Stimulated activated effector memory CD8-positive, alpha-beta T cell treated with anti-CD3 and anti-CD28 coated beads, Interleukin-12 subunit alpha, Interleukin-12 subunit beta, amount 100 ng/mL, for 72 hours (primary cell): ENCODE measurements around the gene NEMP2.
"Not testable (repeated sequence)": the region's sequence is repeated elsewhere in the genome, so short reads cannot be mapped to it uniquely, and the experiment has no call there.

Experiments
- ATAC-seq: fragments of 150-1000 bp; cut with Tn5 transposase; 2 replicates; pipeline ENCODE4 v1.10.0; 2021
- DNase-seq, 2 donors: peaks; one replicate each; pipeline ENCODE4 v3.0.0; 2021 to 2022; ENCODE audit warnings: low spot score in 2 of 2
- H3K27ac Mint-ChIP-seq: one replicate; pipeline ENCODE4 v1.8.0; 2022; ENCODE audit warnings: mild to moderate bottlenecking, mixed read lengths
- H3K36me3 Mint-ChIP-seq: one replicate; pipeline ENCODE4 v1.8.0; 2022; ENCODE audit warnings: mild to moderate bottlenecking, mixed read lengths
- H3K4me1 Mint-ChIP-seq: one replicate; pipeline ENCODE4 v1.8.0; 2022; ENCODE audit warnings: mixed read lengths
- H3K4me3 Mint-ChIP-seq: one replicate; pipeline ENCODE4 v1.8.0; 2022; ENCODE audit warnings: mild to moderate bottlenecking, mixed read lengths
- H3K9me3 Mint-ChIP-seq: one replicate; pipeline ENCODE4 v1.8.0; 2022; ENCODE audit warnings: mixed read lengths

NEMP2 gene

DNA sequence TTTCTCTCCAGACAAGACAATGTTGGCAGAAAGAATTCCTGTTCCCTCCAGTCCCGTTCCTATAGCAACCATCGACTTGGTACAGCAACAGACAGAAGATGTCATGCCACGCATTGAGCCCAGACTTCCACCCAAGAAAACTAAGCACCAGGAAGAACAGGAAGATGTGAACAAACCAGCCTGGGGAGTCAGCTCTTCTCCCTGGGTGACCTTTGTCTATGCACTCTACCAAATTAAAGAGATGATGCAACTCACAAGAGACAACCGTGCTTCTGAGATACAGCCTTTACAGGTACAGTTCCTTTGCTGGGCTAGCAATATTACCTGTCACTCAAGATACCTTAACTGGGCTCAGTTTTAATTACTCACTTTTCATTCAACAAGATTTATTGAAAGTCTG is 37.1 kb downstream of the NEMP2 start:
- Mint-ChIP-seq H3K9me3 (peaks cover 8% of the 10 kb centered on the region), H3K4me3 (no peak overlapping the region), H3K4me1 (peaks cover 29% of the 10 kb centered on the region), H3K36me3 (peaks cover 66% of the 10 kb centered on the region), H3K27ac (peak overlapping the region; percentile 11)
- no peak for DNase-seq
- ATAC-seq, result no peak

DNA sequence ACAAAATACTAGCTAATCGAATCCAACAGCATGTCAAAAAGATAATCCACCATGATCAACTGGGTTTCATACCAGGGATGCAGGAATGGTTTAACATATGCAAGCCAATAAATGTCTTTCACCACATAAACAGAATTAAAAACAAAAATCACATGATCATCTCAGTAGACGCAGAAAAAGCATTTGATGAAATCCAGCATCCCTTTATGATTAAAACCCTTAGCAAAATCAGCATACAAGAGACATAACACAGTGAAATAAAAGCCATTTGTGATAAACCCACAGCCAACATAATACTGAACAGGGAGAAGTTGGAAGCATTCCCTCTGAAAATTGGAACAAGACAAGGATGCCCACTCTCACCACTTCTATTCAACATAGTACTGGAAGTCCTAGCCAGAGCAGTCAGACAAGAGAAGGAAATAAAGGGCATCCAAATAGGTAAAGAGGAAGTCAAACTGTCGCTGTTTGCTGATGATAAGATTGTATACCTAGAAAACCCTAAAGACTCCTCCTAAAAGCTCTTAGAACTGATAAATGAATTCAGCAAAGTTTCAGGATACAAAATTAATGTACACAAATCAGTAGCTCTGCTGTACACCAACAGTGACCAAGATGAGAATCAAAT is 39.8 kb downstream of the NEMP2 start:
- Mint-ChIP-seq H3K36me3 (peaks cover 66% of the 10 kb centered on the region), H3K4me1 (peaks cover 17% of the 10 kb centered on the region)
- not testable (repeated sequence) for H3K4me3 Mint-ChIP-seq

DNA sequence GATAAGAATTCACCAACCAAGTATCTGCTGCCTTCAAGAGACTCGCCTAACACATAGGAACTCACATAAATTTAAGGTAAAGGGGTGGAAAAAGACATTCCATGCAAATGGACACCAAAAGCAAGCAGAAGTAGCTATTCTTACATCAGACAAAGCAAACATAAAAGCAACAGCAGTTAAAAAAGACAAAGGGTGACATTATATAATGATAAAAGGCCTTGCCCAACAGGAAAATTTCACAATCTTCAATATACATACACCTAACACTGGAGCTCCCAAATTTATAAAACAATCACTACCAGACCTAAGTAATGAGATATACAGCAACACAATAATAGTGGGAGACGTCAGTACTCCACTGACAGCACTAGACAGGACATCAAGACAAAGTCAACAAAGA is 41.4 kb downstream of the NEMP2 start:
- Mint-ChIP-seq H3K27ac (peak overlapping the region; percentile 65), H3K36me3 (peaks cover 66% of the 10 kb centered on the region), H3K9me3 (peaks cover 11% of the 10 kb centered on the region), H3K4me1 (peaks cover 17% of the 10 kb centered on the region), H3K4me3 (no peak overlapping the region)
- ATAC-seq, result no peak
- no peak for DNase-seq

More for the DNA sequence above, 39.8 kb downstream of the NEMP2 start:
- Mint-ChIP-seq H3K27ac (peak overlapping the region; percentile 50), H3K9me3 (peaks cover 11% of the 10 kb centered on the region)
- not testable (repeated sequence) for ATAC-seq, DNase-seq

DNA sequence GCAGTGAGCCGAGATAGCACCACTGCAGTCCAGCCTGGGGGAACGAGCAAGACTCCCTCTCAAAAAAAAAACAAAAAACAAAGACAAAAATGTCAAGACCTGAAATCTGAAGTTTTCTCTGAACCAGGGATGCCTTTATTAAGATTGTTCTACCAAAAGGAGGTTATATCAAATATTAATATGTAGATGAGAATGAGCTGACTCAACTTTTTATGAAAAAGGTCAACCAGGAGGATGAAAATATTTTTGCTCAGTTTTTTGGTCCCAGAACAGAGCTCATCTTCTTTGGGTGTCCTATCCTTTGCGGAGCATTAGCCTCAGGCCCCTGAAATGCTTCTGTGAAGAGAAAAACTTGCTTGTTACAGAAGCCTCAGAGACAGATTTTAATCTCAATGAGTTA is 44.0 kb downstream of the NEMP2 start:
- no peak overlapping the region for H3K4me3 Mint-ChIP-seq
- H3K27ac Mint-ChIP-seq, result no peak overlapping the region
- DNase-seq, result no peak
- H3K4me1 Mint-ChIP-seq, result peaks cover 17% of the 10 kb centered on the region
- ATAC-seq, result no peak
- peaks cover 11% of the 10 kb centered on the region for H3K9me3 Mint-ChIP-seq
- peaks cover 66% of the 10 kb centered on the region for H3K36me3 Mint-ChIP-seq

DNA sequence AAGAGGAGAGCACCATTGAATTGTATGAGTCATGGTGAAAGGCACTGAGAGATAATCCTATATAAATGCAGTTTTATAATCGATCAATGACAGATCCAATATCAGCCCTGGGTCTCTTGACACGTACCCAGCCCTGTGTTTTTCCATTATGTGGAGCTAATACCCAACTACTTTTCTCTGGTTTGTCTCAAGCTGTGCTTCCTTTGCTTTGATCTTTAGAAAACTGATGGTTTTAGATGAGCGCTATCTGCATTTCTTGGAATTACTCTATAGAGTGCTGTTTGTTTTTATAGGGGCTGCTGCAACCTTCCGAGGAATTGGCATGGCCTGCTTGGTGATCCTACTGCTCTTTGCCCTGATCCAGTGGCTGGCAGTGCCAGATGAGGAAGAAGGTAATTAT is 45.0 kb downstream of the NEMP2 start:
- Mint-ChIP-seq H3K4me3 (no peak overlapping the region), H3K27ac (no peak overlapping the region)
- ATAC-seq, result no peak

DNA sequence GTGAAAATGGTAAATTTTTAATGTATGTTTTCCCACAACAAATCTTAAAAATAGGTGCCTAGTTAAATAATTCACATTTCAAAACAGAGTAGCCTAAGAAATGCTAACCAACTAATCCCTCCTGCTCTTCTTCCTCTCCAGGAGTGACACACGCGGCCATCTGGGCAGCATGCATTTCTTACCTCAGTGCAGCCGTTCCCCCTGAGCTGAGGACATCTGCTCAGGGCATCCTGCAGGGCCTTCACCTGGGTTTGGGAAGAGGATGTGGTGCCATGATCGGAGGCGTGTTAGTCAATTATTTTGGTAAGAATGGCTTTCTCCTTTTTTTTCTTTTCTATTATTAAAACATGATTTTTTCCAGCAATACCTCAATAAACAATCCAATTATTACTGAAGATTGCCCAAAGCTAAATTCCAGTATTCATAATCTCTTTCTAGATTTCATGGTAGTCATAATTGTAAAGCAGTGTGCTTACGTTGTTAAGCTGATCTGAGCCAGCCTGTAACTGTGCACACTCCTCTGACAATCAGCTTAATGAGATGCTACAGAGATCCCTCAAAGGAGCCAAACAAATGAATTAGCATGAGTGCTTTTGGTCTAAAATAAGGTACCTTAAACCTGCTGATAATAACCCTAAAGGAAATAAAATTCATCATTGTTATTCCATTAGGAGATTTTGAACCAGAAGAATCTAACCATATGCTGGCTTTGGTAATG is 45.8 kb downstream of the NEMP2 start:
- Mint-ChIP-seq H3K9me3 (peaks cover 9% of the 10 kb centered on the region), H3K27ac (peak overlapping the region; percentile 45), H3K36me3 (peaks cover 57% of the 10 kb centered on the region), H3K4me1 (peaks cover 5% of the 10 kb centered on the region), H3K4me3 (no peak overlapping the region)
- DNase-seq (no peak), ATAC-seq (no peak)

More for the DNA sequence above, 45.0 kb downstream of the NEMP2 start:
- H3K4me1 Mint-ChIP-seq, result peaks cover 13% of the 10 kb centered on the region
- peaks cover 57% of the 10 kb centered on the region for H3K36me3 Mint-ChIP-seq
- no peak for DNase-seq
- peaks cover 11% of the 10 kb centered on the region for H3K9me3 Mint-ChIP-seq

DNA sequence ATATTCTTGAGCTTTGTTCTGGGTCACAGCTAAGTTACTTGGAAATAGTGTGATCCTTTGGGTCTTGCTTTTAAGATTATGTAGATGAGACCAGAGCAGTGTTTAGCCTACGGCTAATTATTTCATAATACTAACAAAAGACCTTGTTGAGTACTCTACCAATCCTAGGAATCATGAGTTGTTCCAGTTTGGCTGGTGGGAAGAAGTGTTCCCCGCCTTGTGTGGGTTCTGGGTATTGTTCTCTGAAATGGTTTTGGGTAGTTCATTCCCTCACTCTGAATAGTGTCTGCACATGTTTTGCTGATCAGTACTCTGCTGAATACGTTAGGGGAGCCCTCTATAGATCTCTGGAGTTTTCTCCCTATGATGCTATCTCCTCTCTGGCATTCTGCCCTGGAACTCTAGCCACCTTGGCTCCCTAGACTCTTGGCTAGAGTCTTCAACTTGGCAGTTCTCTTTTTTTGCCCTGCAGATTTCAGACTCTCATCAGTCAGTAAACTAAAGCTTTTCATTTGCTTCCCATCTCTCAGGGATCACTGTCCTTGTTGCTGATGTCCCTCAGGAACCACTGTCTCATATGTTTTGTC is 48.4 kb downstream of the NEMP2 start:
- no peaks in the 10 kb centered on the region for H3K9me3 Mint-ChIP-seq
- H3K4me3 Mint-ChIP-seq, result no peak overlapping the region
- no peak for ATAC-seq
- H3K4me1 Mint-ChIP-seq, result peaks cover 5% of the 10 kb centered on the region
- DNase-seq, result no peak
- H3K27ac Mint-ChIP-seq, result peak overlapping the region; percentile 29
- peaks cover 41% of the 10 kb centered on the region for H3K36me3 Mint-ChIP-seq

DNA sequence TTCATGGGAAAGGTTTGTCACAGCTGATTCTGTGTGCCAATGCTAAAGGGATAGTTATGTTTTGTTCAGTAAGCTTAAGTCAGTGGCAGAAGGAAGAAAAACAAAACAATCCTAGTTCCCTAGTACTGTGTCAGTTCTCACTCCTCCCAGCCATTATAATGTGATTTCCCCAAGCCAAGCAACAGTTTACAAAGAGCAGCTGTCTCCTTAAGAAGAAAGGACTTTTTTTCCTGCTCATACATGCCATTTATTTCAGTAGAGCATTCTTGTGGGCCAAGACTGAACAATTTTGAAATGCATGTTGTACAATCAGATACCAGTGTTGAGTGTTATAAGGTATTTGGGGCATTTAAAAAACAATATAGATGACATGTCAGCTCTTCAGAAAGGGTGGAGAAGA is 52.1 kb downstream of the NEMP2 start:
- H3K27ac Mint-ChIP-seq, result peak overlapping the region; percentile 6
- peaks cover 6% of the 10 kb centered on the region for H3K36me3 Mint-ChIP-seq
- no peak overlapping the region for H3K4me3 Mint-ChIP-seq
- H3K4me1 Mint-ChIP-seq, result peaks cover 10% of the 10 kb centered on the region
- no peak for ATAC-seq
- DNase-seq, result no peak
- no peaks in the 10 kb centered on the region for H3K9me3 Mint-ChIP-seq

DNA sequence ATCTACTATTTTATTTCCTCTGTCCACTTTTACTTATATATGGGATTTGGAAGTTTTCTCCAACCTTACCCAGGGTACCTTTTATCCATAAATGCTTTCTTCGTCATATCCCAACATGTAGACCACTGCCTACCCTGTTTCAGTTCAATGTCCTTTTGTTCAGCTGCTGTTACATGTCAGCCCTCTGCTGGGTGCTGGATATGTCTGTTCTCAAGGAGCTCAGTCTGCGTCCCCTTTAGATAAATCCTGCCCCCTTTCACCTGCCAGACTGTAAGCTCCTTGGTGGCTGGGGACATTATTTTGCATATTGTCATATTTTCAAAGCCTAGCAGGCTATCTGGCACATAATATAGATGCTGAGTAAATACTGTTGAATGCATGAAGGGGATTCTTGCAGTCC is 53.2 kb downstream of the NEMP2 start:
- H3K9me3 Mint-ChIP-seq, result no peaks in the 10 kb centered on the region
- H3K27ac Mint-ChIP-seq, result no peak overlapping the region
- DNase-seq (no peak), ATAC-seq (no peak)
- H3K36me3 Mint-ChIP-seq, result no peaks in the 10 kb centered on the region
- no peak overlapping the region for H3K4me3 Mint-ChIP-seq
- peaks cover 10% of the 10 kb centered on the region for H3K4me1 Mint-ChIP-seq

DNA sequence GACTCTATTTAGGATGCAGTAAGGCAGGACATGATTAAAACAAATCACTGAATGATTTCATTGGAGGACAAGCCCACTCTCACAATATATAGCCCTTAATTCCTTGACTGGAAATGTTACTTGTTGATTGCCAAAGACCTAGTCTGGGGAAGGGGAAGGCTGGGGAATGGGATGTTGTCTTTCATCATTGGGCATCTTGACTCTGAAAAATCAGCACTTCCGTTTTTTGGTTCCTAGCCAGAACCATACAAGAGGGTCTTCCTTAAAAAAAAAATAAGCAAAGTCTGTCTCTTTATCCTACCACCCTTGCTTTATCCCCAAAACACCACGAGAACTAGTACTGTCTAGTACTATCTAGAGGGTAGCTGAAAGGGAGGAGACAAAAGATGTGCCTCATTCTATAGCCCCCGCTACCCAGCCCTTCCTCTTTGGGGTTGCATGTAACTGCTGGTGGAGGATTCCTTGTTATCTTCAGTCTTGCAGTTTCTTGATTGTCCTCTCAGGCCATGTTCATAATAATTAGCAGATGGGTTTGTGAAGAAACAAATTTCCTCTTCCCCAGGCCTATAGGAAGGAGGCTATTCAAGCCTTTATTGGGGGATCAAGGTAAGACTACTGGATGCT is 55.8 kb downstream of the NEMP2 start:
- H3K9me3 Mint-ChIP-seq, result no peaks in the 10 kb centered on the region
- no peak for DNase-seq
- peak overlapping the region; percentile 40 for H3K27ac Mint-ChIP-seq
- H3K4me3 Mint-ChIP-seq, result no peak overlapping the region
- H3K4me1 Mint-ChIP-seq, result peaks cover 15% of the 10 kb centered on the region
- no peak for ATAC-seq
- no peaks in the 10 kb centered on the region for H3K36me3 Mint-ChIP-seq

DNA sequence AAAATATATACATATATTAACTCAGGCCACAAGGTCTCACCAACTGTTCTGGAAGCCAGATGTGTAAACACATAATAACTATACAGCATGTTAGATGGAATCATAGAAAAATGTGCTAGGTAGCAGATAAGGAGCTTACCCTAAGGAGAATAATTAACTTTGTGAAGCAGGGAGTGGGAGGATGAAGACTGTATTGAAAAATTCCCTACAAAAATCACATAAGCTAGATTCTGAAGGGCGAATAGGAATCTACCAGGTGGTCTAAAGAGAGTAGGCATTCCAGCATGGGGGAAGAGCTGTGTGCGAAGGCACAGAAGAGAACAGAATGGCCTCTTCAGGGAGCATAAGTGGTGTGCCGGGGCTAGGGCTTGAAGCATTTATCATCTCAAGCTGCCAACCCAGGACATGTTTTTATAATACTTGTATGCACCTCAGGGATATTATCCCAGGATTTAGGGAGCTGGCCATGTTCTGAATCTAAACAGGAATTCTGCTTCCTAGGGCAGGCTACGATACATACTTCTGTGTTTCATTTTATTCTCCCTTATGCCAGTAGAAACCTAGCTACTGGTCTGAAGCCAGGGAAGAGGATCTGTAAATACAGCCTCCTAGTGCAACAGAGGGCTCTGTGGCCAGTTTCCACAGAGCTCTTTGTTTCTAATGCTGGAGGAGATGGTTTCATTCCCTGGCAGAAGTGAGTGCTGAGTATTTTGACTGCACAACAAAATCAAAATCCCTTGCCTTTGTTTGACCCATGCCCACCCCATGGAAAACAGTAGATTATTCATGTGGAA is 56.7 kb downstream of the NEMP2 start:
- DNase-seq (no peak), ATAC-seq (no peak)
- Mint-ChIP-seq H3K27ac (no peak overlapping the region), H3K4me1 (peaks cover 16% of the 10 kb centered on the region), H3K9me3 (no peaks in the 10 kb centered on the region), H3K4me3 (no peak overlapping the region), H3K36me3 (no peaks in the 10 kb centered on the region)

DNA sequence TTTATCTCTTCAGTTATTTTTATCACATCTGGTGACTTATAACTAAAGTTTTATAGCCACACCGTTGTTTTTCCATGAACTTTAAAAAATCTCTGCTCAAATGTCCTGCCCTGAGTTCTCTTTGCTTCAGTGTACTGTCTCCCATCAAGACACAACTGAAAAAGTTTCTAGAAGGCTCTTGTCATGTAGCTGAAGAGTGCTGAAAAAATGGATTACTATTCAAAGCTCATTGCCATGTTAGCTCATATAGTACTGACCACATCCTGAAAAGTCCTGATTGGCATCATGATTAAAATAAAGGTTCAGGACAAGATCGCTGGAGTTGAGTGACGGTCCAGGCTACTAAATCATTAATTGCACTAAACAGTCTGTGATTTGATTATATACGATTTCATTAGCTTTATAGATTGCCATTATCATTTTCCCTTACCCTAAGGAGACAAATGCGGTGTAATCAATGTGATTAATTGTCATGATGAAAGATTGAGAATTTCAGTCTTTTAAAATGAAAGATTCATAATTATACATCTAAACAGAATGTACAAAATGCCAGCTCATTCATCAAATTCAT is 64.2 kb downstream of the NEMP2 start:
- DNase-seq (no peak), ATAC-seq (no peak)
- no peak overlapping the region for H3K4me3 Mint-ChIP-seq
- H3K27ac Mint-ChIP-seq, result no peak overlapping the region
- H3K36me3 Mint-ChIP-seq, result peaks cover 21% of the 10 kb centered on the region
- H3K9me3 Mint-ChIP-seq, result peaks cover 2% of the 10 kb centered on the region
- H3K4me1 Mint-ChIP-seq, result peaks cover 43% of the 10 kb centered on the region

DNA sequence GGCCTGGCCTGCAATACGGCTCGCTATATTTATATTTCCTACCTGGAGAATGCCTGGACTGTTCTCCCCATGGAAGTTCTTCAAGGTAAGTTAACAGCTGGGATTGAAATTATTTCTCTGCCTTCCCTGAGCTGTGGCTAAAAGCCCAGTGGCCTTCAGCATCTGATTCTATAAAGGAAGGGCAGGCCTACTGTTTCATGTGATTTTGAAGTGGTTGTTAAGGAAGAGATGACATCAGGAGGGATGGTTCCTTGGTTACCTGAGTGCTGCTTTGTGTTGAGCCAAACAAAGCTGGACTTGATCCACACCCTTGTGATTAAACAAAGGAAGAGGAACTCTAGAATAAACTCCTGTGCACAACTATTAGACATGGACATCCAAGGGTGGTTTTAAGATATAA is 64.8 kb downstream of the NEMP2 start:
- ATAC-seq, result no peak
- peaks cover 21% of the 10 kb centered on the region for H3K36me3 Mint-ChIP-seq
- no peak overlapping the region for H3K27ac Mint-ChIP-seq
- DNase-seq, result no peak
- peaks cover 2% of the 10 kb centered on the region for H3K9me3 Mint-ChIP-seq
- peaks cover 49% of the 10 kb centered on the region for H3K4me1 Mint-ChIP-seq
- H3K4me3 Mint-ChIP-seq, result no peak overlapping the region

DNA sequence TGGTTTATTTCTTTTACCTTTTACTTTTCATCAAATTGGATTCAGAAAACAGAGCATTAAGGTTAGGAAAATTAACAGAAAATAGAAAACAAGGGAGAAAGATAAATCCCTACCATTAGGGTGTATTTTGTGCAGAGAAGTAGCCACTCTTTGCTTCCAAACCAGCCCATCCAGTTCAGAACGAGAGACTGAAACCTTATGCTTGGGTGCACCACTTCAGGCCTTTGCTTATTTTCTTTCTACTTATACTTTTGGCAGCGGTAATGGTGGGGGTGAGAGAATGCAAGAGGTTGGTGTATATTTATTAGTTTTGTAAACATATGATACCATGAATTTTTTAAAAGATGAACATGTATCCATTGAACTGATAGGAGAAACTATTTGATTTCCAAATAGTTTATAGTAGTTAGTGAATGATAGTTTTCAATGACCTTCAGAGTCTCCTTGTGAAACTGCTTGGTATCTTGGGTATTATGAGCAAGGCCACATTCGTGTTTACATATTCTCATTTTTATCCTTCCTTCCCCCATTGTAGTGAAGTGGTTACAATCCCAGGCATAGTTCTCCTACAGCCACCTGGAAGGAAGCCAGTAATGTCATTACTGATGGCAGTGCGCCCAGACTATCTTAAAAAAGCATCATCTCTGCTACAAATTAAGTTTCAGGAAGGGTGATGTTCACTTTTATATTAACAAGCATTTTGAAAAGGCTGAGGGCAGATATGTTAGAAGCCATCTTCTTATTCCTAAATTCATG is 65.5 kb downstream of the NEMP2 start:
- H3K9me3 Mint-ChIP-seq, result peaks cover 2% of the 10 kb centered on the region
- no peak overlapping the region for H3K4me3 Mint-ChIP-seq
- no peak for ATAC-seq
- H3K36me3 Mint-ChIP-seq, result peaks cover 21% of the 10 kb centered on the region
- no peak overlapping the region for H3K27ac Mint-ChIP-seq
- peaks cover 55% of the 10 kb centered on the region for H3K4me1 Mint-ChIP-seq
- DNase-seq, result no peak
